ENCODE data around the gene PTPRJ.
"Not testable (repeated sequence)": the region's sequence is repeated elsewhere in the genome, so short reads cannot be mapped to it uniquely, and the experiment has no call there.

PTPRJ gene

GRCh38 chr11:48114740-48115139 lies 134.4 kb downstream of the PTPRJ start:
- no peak for DNase-seq (ENCODE audit: low read depth in 2 of 2)

- DNase-seq (ENCODE audit: low read depth in 2 of 2): no peak
Observed at GRCh38 chr11:48116437-48117228, 136.3 kb downstream of the PTPRJ start.

- DNase-seq (ENCODE audit: low read depth in 2 of 2): no peak
Observed at GRCh38 chr11:48122246-48122645, 141.9 kb downstream of the PTPRJ start.

- no peak for DNase-seq (ENCODE audit: low read depth in 2 of 2)
Observed at GRCh38 chr11:48122656-48123055, 142.3 kb downstream of the PTPRJ start.

GRCh38 chr11:48123254-48123875 lies 143.0 kb downstream of the PTPRJ start:
- no peak for DNase-seq (ENCODE audit: low read depth in 2 of 2)

- no peak for DNase-seq (ENCODE audit: low read depth in 2 of 2)
Observed at GRCh38 chr11:48123934-48124755, 143.8 kb downstream of the PTPRJ start.

- DNase-seq (ENCODE audit: low read depth in 2 of 2): no peak
Observed at GRCh38 chr11:48124880-48125279, 144.5 kb downstream of the PTPRJ start.

GRCh38 chr11:48125866-48126265 lies 145.5 kb downstream of the PTPRJ start:
- DNase-seq (ENCODE audit: low read depth in 2 of 2): no peak

- DNase-seq (ENCODE audit: low read depth in 2 of 2): no peak
Observed at GRCh38 chr11:48127521-48128183, 147.3 kb downstream of the PTPRJ start.

- DNase-seq (ENCODE audit: low read depth in 2 of 2): no peak
Observed at GRCh38 chr11:48129697-48130395, 149.5 kb downstream of the PTPRJ start.

GRCh38 chr11:48134221-48134922 lies 154.0 kb downstream of the PTPRJ start:
- DNase-seq (ENCODE audit: low read depth in 2 of 2): no peak

GRCh38 chr11:48138222-48138621 lies 157.9 kb downstream of the PTPRJ start:
- DNase-seq (ENCODE audit: low read depth in 2 of 2): no peak

- not testable (repeated sequence) for DNase-seq (ENCODE audit: low read depth in 2 of 2)
Observed at GRCh38 chr11:48139896-48140295, 159.5 kb downstream of the PTPRJ start.

- no peak for DNase-seq (ENCODE audit: low read depth in 2 of 2)
Observed at GRCh38 chr11:48141475-48142122, 161.2 kb downstream of the PTPRJ start.

GRCh38 chr11:48142889-48143288 lies 162.5 kb downstream of the PTPRJ start:
- no peak for DNase-seq (ENCODE audit: low read depth in 2 of 2)

- no peak for DNase-seq (ENCODE audit: low read depth in 2 of 2)
Observed at GRCh38 chr11:48148749-48149148, 168.4 kb downstream of the PTPRJ start.

GRCh38 chr11:48150213-48150612 lies 169.9 kb downstream of the PTPRJ start:
- DNase-seq (ENCODE audit: low read depth in 2 of 2): no peak

GRCh38 chr11:48154151-48154550 lies 173.8 kb downstream of the PTPRJ start:
- DNase-seq (ENCODE audit: low read depth in 2 of 2): no peak

GRCh38 chr11:48161951-48162884 lies 181.9 kb downstream of the PTPRJ start:
- no peak for DNase-seq (ENCODE audit: low read depth in 2 of 2)
